ENCODE results near the gene TRIM26. TPM values are rescaled to one million over a fixed set of nuclear protein-coding genes. Genes with fewer than 3 reads are reported as not detected.
"Not testable (repeated sequence)": the region's sequence is repeated elsewhere in the genome, so short reads cannot be mapped to it uniquely, and the experiment has no call there.

Gene TRIM26
- total RNA-seq, 2 donors from 2014 or later, result 36.0 to 36.1 TPM

- H3K4me1 ChIP-seq (ENCODE audit: control insufficient read depth in 1 of 2, low read depth in 2 of 2), result no peaks in the 10 kb centered on the region
- no peaks in the 10 kb centered on the region for H3K9me3 ChIP-seq
- H3K27ac ChIP-seq, result no peak overlapping the region
- ATAC-seq (ENCODE audit: insufficient number of reproducible peaks, low FRiP score, low read depth) (no peak), DNase-seq (ENCODE audit: low spot score) (no peak)
- no peaks in the 10 kb centered on the region for H3K36me3 ChIP-seq
- TF ChIP-seq, protein P1, sequence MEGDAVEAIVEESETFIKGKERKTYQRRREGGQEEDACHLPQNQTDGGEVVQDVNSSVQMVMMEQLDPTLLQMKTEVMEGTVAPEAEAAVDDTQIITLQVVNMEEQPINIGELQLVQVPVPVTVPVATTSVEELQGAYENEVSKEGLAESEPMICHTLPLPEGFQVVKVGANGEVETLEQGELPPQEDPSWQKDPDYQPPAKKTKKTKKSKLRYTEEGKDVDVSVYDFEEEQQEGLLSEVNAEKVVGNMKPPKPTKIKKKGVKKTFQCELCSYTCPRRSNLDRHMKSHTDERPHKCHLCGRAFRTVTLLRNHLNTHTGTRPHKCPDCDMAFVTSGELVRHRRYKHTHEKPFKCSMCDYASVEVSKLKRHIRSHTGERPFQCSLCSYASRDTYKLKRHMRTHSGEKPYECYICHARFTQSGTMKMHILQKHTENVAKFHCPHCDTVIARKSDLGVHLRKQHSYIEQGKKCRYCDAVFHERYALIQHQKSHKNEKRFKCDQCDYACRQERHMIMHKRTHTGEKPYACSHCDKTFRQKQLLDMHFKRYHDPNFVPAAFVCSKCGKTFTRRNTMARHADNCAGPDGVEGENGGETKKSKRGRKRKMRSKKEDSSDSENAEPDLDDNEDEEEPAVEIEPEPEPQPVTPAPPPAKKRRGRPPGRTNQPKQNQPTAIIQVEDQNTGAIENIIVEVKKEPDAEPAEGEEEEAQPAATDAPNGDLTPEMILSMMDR (IDR thresholded peaks at IDR 0.05), result no peak
- no peaks in the 10 kb centered on the region for H3K27me3 ChIP-seq (replicated peaks; ENCODE audit: insufficient read depth)
- H3K4me3 ChIP-seq, result no peak overlapping the region
Observed at GRCh38 chr6:30147096-30147495, 66.1 kb downstream of the TRIM26 start.

GRCh38 chr6:30145818-30146217 lies 67.4 kb downstream of the TRIM26 start:
- no peaks in the 10 kb centered on the region for H3K27me3 ChIP-seq (replicated peaks; ENCODE audit: insufficient read depth)

DNA sequence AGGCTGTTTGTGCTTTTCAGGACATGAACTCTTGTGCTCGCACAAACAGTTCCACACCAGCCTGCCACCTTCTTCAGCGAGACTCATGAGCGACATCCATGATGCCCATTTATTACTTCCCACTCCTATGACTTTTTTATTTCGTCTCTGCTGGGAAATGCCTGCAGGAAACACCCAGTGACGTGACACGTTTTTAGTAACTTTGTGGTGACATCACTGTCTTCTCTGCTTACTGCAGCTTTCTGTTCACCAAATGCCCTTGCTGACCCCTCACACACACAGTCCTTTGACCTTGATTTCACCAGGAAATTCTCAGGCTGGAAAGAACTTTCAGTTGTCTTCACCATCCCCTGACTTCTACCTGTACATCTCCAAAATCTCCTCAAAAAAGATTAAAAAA lies 68.4 kb downstream of the TRIM26 start:
- H3K27ac ChIP-seq, result no peak overlapping the region
- ATAC-seq (ENCODE audit: insufficient number of reproducible peaks, low FRiP score, low read depth) (no peak), DNase-seq (ENCODE audit: low spot score) (no peak)
- TF ChIP-seq, protein P1 (IDR thresholded peaks at IDR 0.05), result no peak
- no peaks in the 10 kb centered on the region for H3K4me1 ChIP-seq (ENCODE audit: control insufficient read depth in 1 of 2, low read depth in 2 of 2)
- H3K36me3 ChIP-seq, result no peaks in the 10 kb centered on the region
- no peaks in the 10 kb centered on the region for H3K9me3 ChIP-seq
- no peak overlapping the region for H3K4me3 ChIP-seq
- H3K27me3 ChIP-seq (replicated peaks; ENCODE audit: insufficient read depth), result no peaks in the 10 kb centered on the region

More at GRCh38 chr6:30145818-30146217, 67.4 kb downstream of the TRIM26 start:
- no peaks in the 10 kb centered on the region for H3K9me3 ChIP-seq
- TF ChIP-seq, protein P1 (IDR thresholded peaks at IDR 0.05), result no peak
- no peak for ATAC-seq (ENCODE audit: insufficient number of reproducible peaks, low FRiP score, low read depth)
- no peak overlapping the region for H3K27ac ChIP-seq
- no peak overlapping the region for H3K4me3 ChIP-seq
- no peaks in the 10 kb centered on the region for H3K4me1 ChIP-seq (ENCODE audit: control insufficient read depth in 1 of 2, low read depth in 2 of 2)
- H3K36me3 ChIP-seq, result no peaks in the 10 kb centered on the region
- DNase-seq (ENCODE audit: low spot score), result no peak

GRCh38 chr6:30143780-30144179 lies 69.4 kb downstream of the TRIM26 start:
- Histone ChIP-seq H3K4me3 (no peak overlapping the region), H3K4me1 (ENCODE audit: control insufficient read depth in 1 of 2, low read depth in 2 of 2) (no peaks in the 10 kb centered on the region), H3K36me3 (no peaks in the 10 kb centered on the region), H3K9me3 (no peaks in the 10 kb centered on the region), H3K27me3 (replicated peaks; ENCODE audit: insufficient read depth) (no peaks in the 10 kb centered on the region), H3K27ac (no peak overlapping the region)
- ATAC-seq (ENCODE audit: insufficient number of reproducible peaks, low FRiP score, low read depth), result no peak
- TF ChIP-seq, protein P1 (IDR thresholded peaks at IDR 0.05), result no peak
- DNase-seq (ENCODE audit: low spot score), result no peak

- Histone ChIP-seq H3K27me3 (replicated peaks; ENCODE audit: insufficient read depth) (no peaks in the 10 kb centered on the region), H3K9me3 (no peaks in the 10 kb centered on the region), H3K27ac (no peak overlapping the region), H3K4me3 (no peak overlapping the region), H3K36me3 (no peaks in the 10 kb centered on the region), H3K4me1 (ENCODE audit: control insufficient read depth in 1 of 2, low read depth in 2 of 2) (no peaks in the 10 kb centered on the region)
- no peak for ATAC-seq (ENCODE audit: insufficient number of reproducible peaks, low FRiP score, low read depth)
- DNase-seq (ENCODE audit: low spot score), result no peak
- TF ChIP-seq, protein P1 (IDR thresholded peaks at IDR 0.05), result no peak
Observed at GRCh38 chr6:30142665-30143064, 70.5 kb downstream of the TRIM26 start.

- not testable (repeated sequence) for H3K4me3 ChIP-seq; DNase-seq (ENCODE audit: low spot score); H3K27me3 ChIP-seq (replicated peaks; ENCODE audit: insufficient read depth); H3K4me1 ChIP-seq (ENCODE audit: control insufficient read depth in 1 of 2, low read depth in 2 of 2); H3K27ac ChIP-seq; ATAC-seq (ENCODE audit: insufficient number of reproducible peaks, low FRiP score, low read depth); H3K36me3 ChIP-seq; H3K9me3 ChIP-seq
Observed at GRCh38 chr6:30140240-30140639, 73.0 kb downstream of the TRIM26 start.
